GM23248 (cell line): Measurements from ENCODE around the gene C22orf23. TPM values are rescaled to one million over a fixed set of nuclear protein-coding genes. Genes with fewer than 3 reads are reported as not detected.
"Not testable (repeated sequence)": the region's sequence is repeated elsewhere in the genome, so short reads cannot be mapped to it uniquely, and the experiment has no call there.

Experiments
- DNase-seq: peaks from one replicate; pipeline ENCODE4 v3.0.0-alpha.2; 2015
- H2AFZ ChIP-seq: fragments of 200-600 bp; sonication (generic); 2 replicates; pipeline ENCODE4 v1.6.1; 2016; ENCODE audit warnings: antibody characterized with exemption
- H3F3A ChIP-seq: fragments of 200-600 bp; sonication (generic); 2 replicates; pipeline ENCODE4 v1.6.1; 2016; ENCODE audit warnings: mild to moderate bottlenecking, antibody characterized with exemption, mixed run types; ENCODE audit not compliant: insufficient read depth
- H3K27ac ChIP-seq: fragments of 200-600 bp; sonication (generic); 2 replicates; pipeline ENCODE4 v1.5.1; 2016; ENCODE audit warnings: mild to moderate bottlenecking
- H3K27me3 ChIP-seq: fragments of 200-600 bp; sonication (generic); replicated peaks from 2 replicates; pipeline ENCODE4 v1.6.1; 2016; ENCODE audit warnings: mild to moderate bottlenecking; ENCODE audit not compliant: insufficient read depth
- H3K36me3 ChIP-seq: fragments of 200-600 bp; sonication (generic); 2 replicates; pipeline ENCODE4 v1.6.1; 2016; ENCODE audit warnings: low read depth, mild to moderate bottlenecking
- H3K4me1 ChIP-seq: fragments of 200-600 bp; sonication (generic); 2 replicates; pipeline ENCODE4 v1.6.1; 2016; ENCODE audit warnings: mild to moderate bottlenecking; ENCODE audit not compliant: insufficient read depth
- H3K4me2 ChIP-seq: fragments of 200-600 bp; sonication (generic); one replicate; pipeline ENCODE4 v1.6.1; 2016; ENCODE audit warnings: mild to moderate bottlenecking; ENCODE audit not compliant: unreplicated experiment
- H3K4me3 ChIP-seq: fragments of 200-600 bp; sonication (generic); 2 replicates; pipeline ENCODE4 v1.5.1; 2016; ENCODE audit warnings: mild to moderate bottlenecking
- H3K79me2 ChIP-seq: fragments of 200-600 bp; sonication (generic); 2 replicates; pipeline ENCODE4 v1.6.1; 2016; ENCODE audit warnings: mild to moderate bottlenecking; ENCODE audit not compliant: insufficient read depth
- H3K9ac ChIP-seq: fragments of 200-600 bp; sonication (generic); 2 replicates; pipeline ENCODE4 v1.6.1; 2016; ENCODE audit warnings: mild to moderate bottlenecking
- H3K9me2 ChIP-seq: fragments of 200-600 bp; sonication (generic); 2 replicates; pipeline ENCODE4 v1.6.1; 2016; ENCODE audit warnings: mixed run types, mild to moderate bottlenecking, moderate library complexity; ENCODE audit not compliant: insufficient read depth
- H3K9me3 ChIP-seq: fragments of 200-600 bp; sonication (generic); one replicate; pipeline ENCODE4 v1.6.1; 2017; ENCODE audit warnings: low read depth
- H4K20me1 ChIP-seq: fragments of 200-600 bp; sonication (generic); 2 replicates; pipeline ENCODE4 v1.6.0; 2016; ENCODE audit not compliant: insufficient read depth
- EZH2 ChIP-seq: fragments of 200-600 bp; sonication (generic); IDR thresholded peaks from 2 replicates; pipeline ENCODE4 v1.6.1; 2018; ENCODE audit warnings: antibody characterized with exemption, mild to moderate bottlenecking; ENCODE audit not compliant: insufficient read depth, poor library complexity, severe bottlenecking
- EZH2phosphoT487 ChIP-seq: fragments of 200-600 bp; sonication (generic); IDR thresholded peaks from 2 replicates; pipeline ENCODE4 v1.6.1; 2018; ENCODE audit warnings: antibody characterized with exemption, moderate library complexity, mild to moderate bottlenecking, low read depth; ENCODE audit not compliant: insufficient read depth
- WGBS, 2 experiments: methylation state at CpG; one replicate each; pipeline ENCODE4 v1.1.6; 2015 to 2017; ENCODE audit warnings: low lambda C conversion rate in 2 of 2, low coverage in 1 of 2; ENCODE audit errors: missing lambda C conversion rate in 2 of 2; 5-methylcytosine and 5-hydroxymethylcytosine counted together
- in situ Hi-C: fragments of 300-500 bp; cut with MboI; formaldehyde crosslinking; loops from 2 replicates; pipeline ENCODE4 v1.15.0; 2020
- polyA plus RNA-seq: library from polyadenylated mRNA; unstranded; fragments of >200 nt; fragmentation: Nextera tagmentation; extraction: Ambion mirVana; gene quantifications from 2 replicates; pipeline ENCODE4 v1.2.1, GENCODE V29; 2016
- total RNA-seq: library from RNA; depleted of rRNA; stranded (reverse); fragments of >200 nt; shearing (Covaris generic); gene quantifications from 2 replicates; pipeline ENCODE4 v1.2.3, GENCODE V29; 2014

Gene C22orf23
- total and polyA plus RNA-seq, 2 experiments from 2014 or later, result 0.22 to 1.1 TPM

DNA sequence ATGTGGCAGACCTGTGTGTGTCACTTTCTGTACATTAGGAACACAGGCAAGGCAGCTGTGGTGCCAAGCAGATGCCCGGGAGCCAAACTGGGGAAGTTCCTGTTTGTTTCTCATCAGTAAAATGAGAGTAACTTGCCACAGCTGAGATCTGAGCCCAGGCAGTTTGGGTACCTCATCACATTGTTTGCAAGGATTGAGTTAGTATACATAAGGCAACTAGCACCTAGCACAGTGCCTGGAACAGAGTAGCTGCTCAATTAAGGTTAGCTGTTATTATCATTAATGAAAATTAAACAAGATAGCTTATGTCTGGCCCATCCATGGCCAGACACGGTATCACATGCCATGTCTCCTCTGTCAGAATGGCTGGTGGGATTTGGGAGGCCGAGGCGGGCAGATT is 23.1 kb upstream of the C22orf23 start:
- DNase-seq, result no peak
- Histone ChIP-seq H3K4me2 (no peak overlapping the region), H3K79me2 (no peaks in the 10 kb centered on the region), H3K4me3 (no peak overlapping the region), H2AFZ (no peak overlapping the region), H3K27me3 (no peaks in the 10 kb centered on the region), H3K4me1 (no peaks in the 10 kb centered on the region), H3K27ac (no peak overlapping the region), H3K9me2 (no peaks in the 10 kb centered on the region), H4K20me1 (no peaks in the 10 kb centered on the region), H3F3A (no peaks in the 10 kb centered on the region), H3K9me3 (no peaks in the 10 kb centered on the region), H3K9ac (no peak overlapping the region), H3K36me3 (no peaks in the 10 kb centered on the region)
- in situ Hi-C loops, result no loop called here
- 86 to 87% methylated on average over 4 of the region's 4 CpGs for WGBS, 2 experiments
- TF ChIP-seq EZH2, result no peak
- TF ChIP-seq EZH2phosphoT487, result no peak

DNA sequence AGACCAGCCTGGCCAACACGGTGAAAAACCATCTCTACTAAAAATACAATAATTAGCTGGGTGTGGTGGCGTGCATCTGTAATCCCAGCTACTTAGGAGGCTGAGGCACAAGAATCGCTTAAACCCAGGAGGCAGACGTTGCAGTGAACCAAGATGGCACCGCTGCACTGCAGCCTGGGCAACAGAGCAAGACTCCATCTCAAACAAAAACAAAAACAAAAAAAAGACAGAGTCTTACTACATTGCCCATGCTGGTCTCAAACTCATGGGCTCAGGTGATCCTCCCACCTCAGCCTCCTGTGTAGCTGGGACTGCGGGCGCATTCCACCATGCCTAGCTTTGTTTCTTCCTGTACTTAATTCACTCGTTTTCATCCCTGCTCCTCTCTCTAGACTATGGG is 22.6 kb upstream of the C22orf23 start:
- H3K27me3 ChIP-seq, H4K20me1 ChIP-seq, H3K27ac ChIP-seq, H3K9me2 ChIP-seq, H3K4me3 ChIP-seq, H3K9ac ChIP-seq, H3F3A ChIP-seq, H3K79me2 ChIP-seq, H3K4me1 ChIP-seq, H3K4me2 ChIP-seq, H2AFZ ChIP-seq, H3K36me3 ChIP-seq, H3K9me3 ChIP-seq, DNase-seq, in situ Hi-C loops: not testable (repeated sequence)
- 94 to 95% methylated on average over 8 of the region's 8 CpGs for WGBS, 2 experiments

GRCh38 chr22:37975153-37975552 is 21.8 kb upstream of the C22orf23 start:
- Histone ChIP-seq H3K9me2 (no peaks in the 10 kb centered on the region), H3K4me3 (no peak overlapping the region), H3K27me3 (no peaks in the 10 kb centered on the region), H3F3A (no peaks in the 10 kb centered on the region), H3K4me2 (no peak overlapping the region), H3K9me3 (no peaks in the 10 kb centered on the region), H3K36me3 (no peaks in the 10 kb centered on the region), H4K20me1 (no peaks in the 10 kb centered on the region), H2AFZ (no peak overlapping the region), H3K4me1 (no peaks in the 10 kb centered on the region), H3K79me2 (no peaks in the 10 kb centered on the region), H3K9ac (no peak overlapping the region), H3K27ac (no peak overlapping the region)
- in situ Hi-C loops, result no loop called here
- 98 to 100% methylated on average over 2 of the region's 2 CpGs for WGBS, 2 experiments
- DNase-seq, result no peak
- TF ChIP-seq EZH2 (no peak), EZH2phosphoT487 (no peak)

- 88 to 93% methylated on average over 23 to 31 of the region's 33 CpGs for WGBS, 2 experiments
- TF ChIP-seq EZH2phosphoT487, result no peak
- TF ChIP-seq EZH2, result no peak
Observed at GRCh38 chr22:37973271-37974170, 20.1 kb upstream of the C22orf23 start.

GRCh38 chr22:37972527-37972926 is 19.1 kb upstream of the C22orf23 start:
- H3K9me3 ChIP-seq, result no peaks in the 10 kb centered on the region
- no peak overlapping the region for H3K4me3 ChIP-seq
- WGBS, 2 experiments, result 92 to 95% methylated on average over 3 of the region's 3 CpGs
- H3K9me2 ChIP-seq, result no peaks in the 10 kb centered on the region
- no peak overlapping the region for H3K4me2 ChIP-seq
- TF ChIP-seq EZH2, result no peak
- no peak for TF ChIP-seq EZH2phosphoT487
- in situ Hi-C loops, result no loop called here
- H2AFZ ChIP-seq, result no peak overlapping the region
- H4K20me1 ChIP-seq, result no peaks in the 10 kb centered on the region
- DNase-seq, result no peak
- H3K79me2 ChIP-seq, result no peaks in the 10 kb centered on the region
- H3K27me3 ChIP-seq, result no peaks in the 10 kb centered on the region
- no peaks in the 10 kb centered on the region for H3F3A ChIP-seq
- no peak overlapping the region for H3K27ac ChIP-seq
- H3K9ac ChIP-seq, result no peak overlapping the region
- H3K4me1 ChIP-seq, result no peaks in the 10 kb centered on the region
- H3K36me3 ChIP-seq, result no peaks in the 10 kb centered on the region

More at GRCh38 chr22:37973271-37974170, 20.1 kb upstream of the C22orf23 start:
- Histone ChIP-seq H3K4me3 (no peak overlapping the region), H3K27ac (no peak overlapping the region), H3K9ac (no peak overlapping the region), H3K27me3 (no peaks in the 10 kb centered on the region), H3F3A (no peaks in the 10 kb centered on the region), H3K79me2 (no peaks in the 10 kb centered on the region), H3K9me3 (no peaks in the 10 kb centered on the region), H4K20me1 (no peaks in the 10 kb centered on the region), H3K9me2 (no peaks in the 10 kb centered on the region), H2AFZ (no peak overlapping the region), H3K4me2 (no peak overlapping the region), H3K4me1 (no peaks in the 10 kb centered on the region), H3K36me3 (no peaks in the 10 kb centered on the region)
- DNase-seq, result no peak
- in situ Hi-C loops, result no loop called here
